ENCODE data around the gene SLC34A2. TPM values are rescaled to one million over a fixed set of nuclear protein-coding genes. Genes with fewer than 3 reads are reported as not detected.

The SLC34A2 gene
- polyA plus RNA-seq, 1 experiment, result not detected

DNA sequence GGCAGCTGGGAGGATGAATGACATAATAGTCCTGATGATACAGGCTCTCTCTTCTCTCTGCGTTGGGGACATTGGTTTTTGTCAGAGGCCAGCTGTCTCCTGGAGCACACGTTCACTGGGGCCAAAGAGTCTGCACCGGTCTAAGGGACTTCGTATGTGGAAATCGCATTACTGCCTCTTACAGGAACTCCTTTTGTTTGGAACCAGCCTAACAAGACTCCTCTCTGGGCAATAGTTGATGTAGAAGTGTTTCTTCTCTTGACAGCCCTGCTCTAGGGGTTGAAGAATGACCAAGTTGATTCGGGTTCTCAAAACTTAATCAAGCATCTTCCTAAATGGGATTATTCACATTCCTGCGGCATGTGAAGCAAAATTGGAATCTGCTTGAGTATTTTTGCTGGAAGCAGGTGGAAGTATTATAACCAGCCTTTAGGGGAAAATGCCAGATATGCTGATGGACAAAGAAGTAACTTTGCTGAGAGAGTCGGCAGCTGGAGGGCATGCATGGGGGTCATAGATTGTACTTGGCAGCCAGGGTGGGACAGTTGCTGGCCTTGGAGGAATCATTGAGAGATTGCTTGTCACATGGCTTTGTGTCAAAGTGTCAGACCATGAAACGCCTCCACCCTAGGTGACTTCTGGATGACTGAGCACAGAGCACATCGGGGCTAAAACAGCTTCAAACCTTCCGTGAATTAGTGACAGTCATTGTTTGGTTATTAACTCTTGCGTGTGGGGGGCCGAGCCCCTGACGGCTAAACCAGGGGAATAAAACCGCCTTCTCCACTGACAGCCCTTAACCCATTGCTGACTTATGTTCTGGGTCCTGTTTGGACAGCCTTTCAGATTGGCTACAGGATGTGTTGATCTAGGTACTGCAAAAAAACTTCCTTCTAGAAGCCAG lies 34.4 kb upstream of the SLC34A2 start:
- no peak for DNase-seq (ENCODE audit: low read depth, low spot score)
- H3K27me3 ChIP-seq (ENCODE audit: control insufficient read depth, insufficient read depth, low read length), result peaks cover 2% of the 10 kb centered on the region
- TF ChIP-seq, protein P1, sequence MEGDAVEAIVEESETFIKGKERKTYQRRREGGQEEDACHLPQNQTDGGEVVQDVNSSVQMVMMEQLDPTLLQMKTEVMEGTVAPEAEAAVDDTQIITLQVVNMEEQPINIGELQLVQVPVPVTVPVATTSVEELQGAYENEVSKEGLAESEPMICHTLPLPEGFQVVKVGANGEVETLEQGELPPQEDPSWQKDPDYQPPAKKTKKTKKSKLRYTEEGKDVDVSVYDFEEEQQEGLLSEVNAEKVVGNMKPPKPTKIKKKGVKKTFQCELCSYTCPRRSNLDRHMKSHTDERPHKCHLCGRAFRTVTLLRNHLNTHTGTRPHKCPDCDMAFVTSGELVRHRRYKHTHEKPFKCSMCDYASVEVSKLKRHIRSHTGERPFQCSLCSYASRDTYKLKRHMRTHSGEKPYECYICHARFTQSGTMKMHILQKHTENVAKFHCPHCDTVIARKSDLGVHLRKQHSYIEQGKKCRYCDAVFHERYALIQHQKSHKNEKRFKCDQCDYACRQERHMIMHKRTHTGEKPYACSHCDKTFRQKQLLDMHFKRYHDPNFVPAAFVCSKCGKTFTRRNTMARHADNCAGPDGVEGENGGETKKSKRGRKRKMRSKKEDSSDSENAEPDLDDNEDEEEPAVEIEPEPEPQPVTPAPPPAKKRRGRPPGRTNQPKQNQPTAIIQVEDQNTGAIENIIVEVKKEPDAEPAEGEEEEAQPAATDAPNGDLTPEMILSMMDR (IDR thresholded peaks at IDR 0.05; ENCODE audit: low read depth, low read length), result no peak
- ChIA-PET CTCF (no interaction called here), POLR2A (interaction anchor here (0.6 kb wide), 1 partner anchor 29 kb away, joined by 3 read pairs; no protein-coding TSS in a partner anchor)
- H3K27ac ChIP-seq (ENCODE audit: low read depth, low read length), result no peak overlapping the region
- no peaks in the 10 kb centered on the region for H3K9me3 ChIP-seq (ENCODE audit: control insufficient read depth, insufficient read depth, low read length)
- no peak overlapping the region for H3K4me3 ChIP-seq (ENCODE audit: low read depth, low read length)

DNA sequence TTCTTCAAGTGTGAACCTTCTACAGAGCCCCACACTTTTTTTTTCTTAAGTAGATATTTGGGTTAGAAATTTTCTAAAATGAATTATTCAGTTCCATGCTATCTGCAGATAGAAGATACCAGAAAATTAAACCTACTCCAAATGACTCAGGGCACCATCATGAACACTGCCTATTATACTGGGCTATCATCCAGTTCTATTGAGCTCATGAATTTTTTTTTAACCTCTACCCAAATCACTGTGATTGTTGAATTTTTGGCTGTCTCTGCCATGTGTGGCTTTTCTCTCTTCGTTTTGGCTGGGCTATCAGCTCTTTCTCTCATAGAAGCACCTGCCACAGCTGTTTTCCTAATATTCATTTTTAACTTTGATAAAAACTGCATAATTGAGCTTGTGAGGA lies 31.0 kb upstream of the SLC34A2 start:
- POLR2A ChIA-PET, result no interaction called here

DNA sequence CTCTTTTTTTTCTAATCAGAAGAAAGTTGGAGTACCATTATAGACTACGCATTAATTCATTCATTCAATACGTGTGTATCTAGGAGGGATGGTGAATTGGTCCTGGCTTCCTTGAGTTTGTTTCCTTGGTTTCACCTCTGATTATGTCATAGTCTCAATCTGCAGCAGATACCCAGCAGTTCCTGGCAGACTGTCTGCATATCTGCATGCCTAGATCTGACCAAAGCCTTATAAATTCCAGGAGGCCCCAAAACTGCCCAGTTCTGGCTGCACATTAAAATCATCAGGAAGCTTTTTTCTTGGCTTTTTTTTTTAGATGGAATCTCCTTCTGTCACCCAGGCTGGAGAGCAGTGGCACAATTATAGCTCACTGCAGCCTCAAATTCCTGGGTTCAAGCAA lies 27.2 kb upstream of the SLC34A2 start:
- no peak for DNase-seq (ENCODE audit: low read depth, low spot score)
- H3K4me3 ChIP-seq (ENCODE audit: low read depth, low read length), result no peak overlapping the region
- H3K27ac ChIP-seq (ENCODE audit: low read depth, low read length), result no peak overlapping the region
- H3K27me3 ChIP-seq (ENCODE audit: control insufficient read depth, insufficient read depth, low read length), result no peaks in the 10 kb centered on the region
- TF ChIP-seq, protein P1 (IDR thresholded peaks at IDR 0.05; ENCODE audit: low read depth, low read length), result no peak
- ChIA-PET POLR2A (no interaction called here), CTCF (no interaction called here)
- H3K9me3 ChIP-seq (ENCODE audit: control insufficient read depth, insufficient read depth, low read length), result no peaks in the 10 kb centered on the region

More for the DNA sequence above, 31.0 kb upstream of the SLC34A2 start:
- TF ChIP-seq, protein P1 (IDR thresholded peaks at IDR 0.05; ENCODE audit: low read depth, low read length), result no peak
- H3K27ac ChIP-seq (ENCODE audit: low read depth, low read length), result no peak overlapping the region
- CTCF ChIA-PET, result interaction anchor here (1.7 kb wide), 1 partner anchor 143 kb away, joined by 7 read pairs; no protein-coding TSS in a partner anchor
- peaks cover 2% of the 10 kb centered on the region for H3K27me3 ChIP-seq (ENCODE audit: control insufficient read depth, insufficient read depth, low read length)
- H3K4me3 ChIP-seq (ENCODE audit: low read depth, low read length), result no peak overlapping the region
- H3K9me3 ChIP-seq (ENCODE audit: control insufficient read depth, insufficient read depth, low read length), result no peaks in the 10 kb centered on the region
- no peak for DNase-seq (ENCODE audit: low read depth, low spot score)

DNA sequence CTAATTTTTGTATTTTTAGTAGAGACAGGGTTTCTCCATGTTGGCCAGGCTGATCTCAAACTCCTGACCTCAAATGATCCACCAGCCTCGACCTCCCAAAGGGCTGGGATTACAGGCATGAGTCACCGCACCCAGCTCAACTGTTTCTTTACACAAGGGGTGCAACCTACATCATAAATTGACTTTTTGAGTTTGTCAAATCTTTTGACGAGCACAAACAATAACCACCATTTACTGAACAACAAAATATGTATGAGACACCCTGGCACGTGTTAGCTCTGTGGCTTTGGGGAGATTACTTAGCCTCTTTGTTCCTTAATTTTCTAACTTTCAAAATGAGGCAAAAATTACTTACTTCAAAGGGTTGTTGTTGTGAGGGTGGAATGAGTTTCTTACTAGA lies 23.5 kb upstream of the SLC34A2 start:
- Histone ChIP-seq H3K4me3 (ENCODE audit: low read depth, low read length) (no peak overlapping the region), H3K27me3 (ENCODE audit: control insufficient read depth, insufficient read depth, low read length) (no peaks in the 10 kb centered on the region), H3K27ac (ENCODE audit: low read depth, low read length) (no peak overlapping the region), H3K9me3 (ENCODE audit: control insufficient read depth, insufficient read depth, low read length) (no peaks in the 10 kb centered on the region)
- CTCF ChIA-PET, result no interaction called here
- POLR2A ChIA-PET, result no interaction called here
- no peak for DNase-seq (ENCODE audit: low read depth, low spot score)
- TF ChIP-seq, protein P1 (IDR thresholded peaks at IDR 0.05; ENCODE audit: low read depth, low read length), result no peak

DNA sequence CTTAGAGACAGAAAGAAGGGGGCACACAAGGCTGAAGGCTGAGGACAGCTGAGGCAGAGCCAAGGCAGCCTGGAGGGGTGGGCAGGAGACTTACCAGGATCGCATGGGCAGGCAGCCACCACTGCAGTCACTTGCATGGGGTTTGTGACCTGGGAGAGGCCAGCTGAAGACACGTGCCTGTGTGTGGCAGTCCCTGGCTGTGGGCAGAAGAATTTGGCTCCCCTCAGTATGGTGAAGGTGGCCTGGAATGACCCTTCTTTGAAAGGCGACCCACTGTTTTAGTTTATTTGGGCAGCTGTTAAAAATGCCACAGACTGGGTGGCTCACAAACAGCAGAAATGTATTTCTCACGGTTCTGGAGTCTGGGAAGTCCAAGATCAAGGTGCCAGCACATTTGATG lies 22.1 kb upstream of the SLC34A2 start:
- POLR2A ChIA-PET, result no interaction called here
- DNase-seq (ENCODE audit: low read depth, low spot score), result no peak
- no peaks in the 10 kb centered on the region for H3K9me3 ChIP-seq (ENCODE audit: control insufficient read depth, insufficient read depth, low read length)
- no peak overlapping the region for H3K27ac ChIP-seq (ENCODE audit: low read depth, low read length)
- H3K4me3 ChIP-seq (ENCODE audit: low read depth, low read length), result no peak overlapping the region
- H3K27me3 ChIP-seq (ENCODE audit: control insufficient read depth, insufficient read depth, low read length), result no peaks in the 10 kb centered on the region
- CTCF ChIA-PET, result no interaction called here
- TF ChIP-seq, protein P1 (IDR thresholded peaks at IDR 0.05; ENCODE audit: low read depth, low read length), result no peak

Data from AG04450 (cell line).